SU-DHL-6 (cell line): ENCODE measurements around the gene MRPL34.

Experiments used
- CTCF ChIP-seq: fragments of 200-600 bp; sonication (generic); IDR thresholded peaks from one replicate; pipeline ENCODE4 v1.5.1; 2017; ENCODE audit warnings: antibody characterized with exemption, mild to moderate bottlenecking, low read length, moderate library complexity; ENCODE audit not compliant: insufficient read depth, poor library complexity, severe bottlenecking
- EZH2phosphoT487 ChIP-seq: fragments of 200-600 bp; sonication (generic), shearing (Covaris generic); conservative IDR thresholded peaks from 2 replicates; pipeline ENCODE4 v1.6.1; 2018; ENCODE audit warnings: mild to moderate bottlenecking, antibody characterized with exemption, low read length, moderate library complexity, mixed read lengths

- TF ChIP-seq CTCF (no peak), EZH2phosphoT487 (no peak)
Observed at GRCh38 chr19:17324357-17325114, 18.9 kb downstream of the MRPL34 start.
